Osteoblast (primary cell): Measurements from ENCODE around the gene CDH24. TPM values are rescaled to one million over a fixed set of nuclear protein-coding genes. Genes with fewer than 3 reads are reported as not detected.
A peak's percentile ranks its signal among the peaks of the same experiment; 100 is the strongest.

ENCODE experiments used
- DNase-seq: peaks from one replicate; pipeline ENCODE4 v3.0.0; 2011; ENCODE audit warnings: low spot score, mixed read lengths; ENCODE audit not compliant: insufficient read length; ENCODE audit errors: missing footprints
- H2AFZ ChIP-seq: 2 replicates; pipeline ENCODE4 v1.6.0; 2011; ENCODE audit warnings: mild to moderate bottlenecking, low read length
- H3K27ac ChIP-seq: 2 replicates; pipeline ENCODE4 v1.5.1; 2011; ENCODE audit warnings: mild to moderate bottlenecking, low read depth, low read length, moderate library complexity
- H3K27me3 ChIP-seq: 2 replicates; pipeline ENCODE4 v1.6.0; 2012; ENCODE audit warnings: mild to moderate bottlenecking, control low read depth, inconsistent platforms, low read length, moderate library complexity; ENCODE audit not compliant: insufficient read depth
- H3K36me3 ChIP-seq: 2 replicates; pipeline ENCODE4 v1.5.1; 2011; ENCODE audit warnings: mild to moderate bottlenecking, low read length, control low read depth, moderate library complexity; ENCODE audit not compliant: insufficient read depth
- H3K4me1 ChIP-seq: 2 replicates; pipeline ENCODE4 v1.5.1; 2011; ENCODE audit warnings: mild to moderate bottlenecking, low read length, control low read depth, moderate library complexity; ENCODE audit not compliant: insufficient read depth
- H3K4me2 ChIP-seq: 2 replicates; pipeline ENCODE4 v1.6.0; 2011; ENCODE audit warnings: mild to moderate bottlenecking, low read length; ENCODE audit not compliant: insufficient read depth
- H3K4me3 ChIP-seq: fragments of 200-600 bp; sonication (generic); 3 replicates; pipeline ENCODE4 v1.5.1; 2012; ENCODE audit warnings: mild to moderate bottlenecking, low read length, inconsistent platforms; ENCODE audit not compliant: insufficient read depth
- H3K79me2 ChIP-seq: 2 replicates; pipeline ENCODE4 v1.6.0; 2012; ENCODE audit warnings: mild to moderate bottlenecking, low read length, control low read depth, inconsistent platforms; ENCODE audit not compliant: insufficient read depth
- H3K9me3 ChIP-seq: 2 replicates; pipeline ENCODE4 v1.5.1; 2011; ENCODE audit warnings: low read depth, low read length, control low read depth
- H4K20me1 ChIP-seq: 2 replicates; pipeline ENCODE4 v1.6.0; 2012; ENCODE audit warnings: mild to moderate bottlenecking, low read length, control low read depth; ENCODE audit not compliant: insufficient read depth
- total RNA-seq: library from RNA; depleted of rRNA; stranded (reverse); fragments of >200 nt; gene quantifications from 2 replicates; pipeline ENCODE4 v1.2.3, GENCODE V29; 2012
- TF ChIP-seq, protein P1 (sequence below): IDR thresholded peaks from 2 replicates; pipeline ENCODE4 v1.5.1; 2011; ENCODE audit warnings: mild to moderate bottlenecking, low read depth, low read length, moderate library complexity; ENCODE audit errors: extremely low read depth

The CDH24 gene
- total RNA-seq, 1 donor, result 3.3 TPM

DNA sequence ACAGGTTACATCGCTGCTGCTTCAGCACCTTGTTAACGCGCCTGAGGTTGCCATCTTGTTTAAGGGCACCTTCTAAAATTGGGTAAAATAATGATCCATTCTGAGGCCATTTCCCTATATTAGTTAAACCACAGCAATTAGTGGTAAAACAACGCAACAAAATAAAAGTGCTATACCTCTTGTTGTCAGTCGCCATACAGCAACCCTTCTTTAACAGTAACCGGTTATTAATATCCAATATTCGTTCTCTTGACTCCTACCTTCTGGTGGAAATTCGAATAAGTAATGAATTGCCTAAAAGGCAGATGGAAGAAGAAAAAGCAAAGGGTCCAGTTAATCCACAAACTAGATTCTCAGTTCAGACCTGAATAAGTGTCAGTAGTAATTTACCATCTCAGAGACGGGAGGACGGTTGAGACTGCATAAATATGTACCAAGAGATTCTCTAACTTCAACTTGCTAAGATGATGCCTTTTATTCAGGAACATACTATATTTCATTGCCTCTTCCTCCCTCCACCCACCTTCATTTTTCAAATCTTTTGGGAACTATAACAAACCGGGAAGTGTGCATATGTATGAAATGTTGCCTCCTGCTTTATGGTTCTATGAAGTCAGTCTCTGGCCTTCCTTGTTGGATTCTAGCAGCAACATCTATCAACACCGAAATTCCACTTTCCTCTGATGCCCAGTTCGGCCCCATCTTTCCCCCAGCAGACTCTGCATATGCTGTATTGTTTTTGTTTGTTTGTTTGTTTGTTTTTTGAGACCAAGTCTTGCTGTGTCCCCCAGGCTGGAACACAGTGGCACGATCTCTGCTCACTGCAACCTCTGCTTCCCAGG, 21.8 kb downstream of the CDH24 start:
- Histone ChIP-seq H4K20me1 (peaks cover 3% of the 10 kb centered on the region), H2AFZ (peak overlapping the region; percentile 83), H3K36me3 (peaks cover 19% of the 10 kb centered on the region), H3K27me3 (no peaks in the 10 kb centered on the region), H3K4me2 (peak overlapping the region; percentile 79), H3K27ac (peak overlapping the region; percentile 86), H3K9me3 (no peaks in the 10 kb centered on the region), H3K79me2 (peaks cover 34% of the 10 kb centered on the region), H3K4me1 (peaks cover 21% of the 10 kb centered on the region), H3K4me3 (peak overlapping the region; percentile 94)
- peak; percentile 77 for DNase-seq
- TF ChIP-seq, protein P1, sequence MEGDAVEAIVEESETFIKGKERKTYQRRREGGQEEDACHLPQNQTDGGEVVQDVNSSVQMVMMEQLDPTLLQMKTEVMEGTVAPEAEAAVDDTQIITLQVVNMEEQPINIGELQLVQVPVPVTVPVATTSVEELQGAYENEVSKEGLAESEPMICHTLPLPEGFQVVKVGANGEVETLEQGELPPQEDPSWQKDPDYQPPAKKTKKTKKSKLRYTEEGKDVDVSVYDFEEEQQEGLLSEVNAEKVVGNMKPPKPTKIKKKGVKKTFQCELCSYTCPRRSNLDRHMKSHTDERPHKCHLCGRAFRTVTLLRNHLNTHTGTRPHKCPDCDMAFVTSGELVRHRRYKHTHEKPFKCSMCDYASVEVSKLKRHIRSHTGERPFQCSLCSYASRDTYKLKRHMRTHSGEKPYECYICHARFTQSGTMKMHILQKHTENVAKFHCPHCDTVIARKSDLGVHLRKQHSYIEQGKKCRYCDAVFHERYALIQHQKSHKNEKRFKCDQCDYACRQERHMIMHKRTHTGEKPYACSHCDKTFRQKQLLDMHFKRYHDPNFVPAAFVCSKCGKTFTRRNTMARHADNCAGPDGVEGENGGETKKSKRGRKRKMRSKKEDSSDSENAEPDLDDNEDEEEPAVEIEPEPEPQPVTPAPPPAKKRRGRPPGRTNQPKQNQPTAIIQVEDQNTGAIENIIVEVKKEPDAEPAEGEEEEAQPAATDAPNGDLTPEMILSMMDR, result no peak

DNA sequence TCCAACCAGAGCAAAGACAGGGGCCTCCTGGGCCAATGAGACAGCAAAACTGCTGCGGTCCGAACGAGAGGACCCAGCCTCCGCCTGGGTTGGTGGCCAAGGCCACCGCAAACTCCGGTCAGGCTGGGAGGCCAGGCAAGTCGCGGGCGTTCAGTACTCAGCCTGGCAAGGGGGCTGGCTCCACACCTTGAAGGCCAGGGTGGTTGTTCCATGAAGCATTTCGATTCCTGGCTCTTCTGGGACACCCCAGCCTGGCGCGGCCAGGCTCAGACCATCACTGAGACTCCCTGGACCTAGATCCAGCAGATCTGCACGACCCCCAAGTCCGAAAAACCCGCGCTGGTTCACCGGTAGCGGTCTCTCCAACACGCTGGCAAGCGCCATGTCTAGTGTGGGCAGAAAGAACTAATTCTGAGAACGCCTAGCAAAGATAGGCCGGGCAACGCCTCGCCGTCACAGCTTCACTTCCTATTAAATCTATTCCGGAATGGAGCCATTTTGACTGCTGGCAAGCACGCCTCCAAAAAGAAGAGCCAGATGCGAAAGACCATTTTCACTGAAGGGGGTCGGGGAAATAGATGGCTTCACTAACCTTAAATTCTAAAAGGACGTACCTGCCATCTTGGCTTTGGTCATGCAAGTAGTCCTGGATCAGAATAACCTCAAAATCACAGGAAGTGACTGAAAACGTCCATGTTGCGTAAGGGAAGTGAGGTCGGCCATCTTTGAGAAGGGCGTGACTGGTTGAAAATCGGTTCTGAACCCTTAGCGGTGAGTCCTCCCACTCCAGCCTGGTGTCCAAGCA, 22.6 kb downstream of the CDH24 start, which contains the start of gene PSMB5:
Gene PSMB5 (minus strand): TSS at position 403 of the 805 bp plus-strand sequence. CDS start 19 bp downstream, at position 384.
- H3K9me3 ChIP-seq, result no peaks in the 10 kb centered on the region
- TF ChIP-seq, protein P1, result no peak
- peaks cover 21% of the 10 kb centered on the region for H3K36me3 ChIP-seq
- H3K4me2 ChIP-seq, result peak within 1 kb of the TSS; percentile 79
- H3K27ac ChIP-seq, result peak within 1 kb of the TSS; percentile 86
- H3K4me3 ChIP-seq, result peak within 1 kb of the TSS; percentile 94
- peak; percentile 96 for DNase-seq
- H4K20me1 ChIP-seq, result peaks cover 3% of the 10 kb centered on the region
- peak within 1 kb of the TSS; percentile 83 for H2AFZ ChIP-seq
- H3K79me2 ChIP-seq, result peaks cover 36% of the 10 kb centered on the region
- peaks cover 21% of the 10 kb centered on the region for H3K4me1 ChIP-seq
- H3K27me3 ChIP-seq, result no peaks in the 10 kb centered on the region

DNA sequence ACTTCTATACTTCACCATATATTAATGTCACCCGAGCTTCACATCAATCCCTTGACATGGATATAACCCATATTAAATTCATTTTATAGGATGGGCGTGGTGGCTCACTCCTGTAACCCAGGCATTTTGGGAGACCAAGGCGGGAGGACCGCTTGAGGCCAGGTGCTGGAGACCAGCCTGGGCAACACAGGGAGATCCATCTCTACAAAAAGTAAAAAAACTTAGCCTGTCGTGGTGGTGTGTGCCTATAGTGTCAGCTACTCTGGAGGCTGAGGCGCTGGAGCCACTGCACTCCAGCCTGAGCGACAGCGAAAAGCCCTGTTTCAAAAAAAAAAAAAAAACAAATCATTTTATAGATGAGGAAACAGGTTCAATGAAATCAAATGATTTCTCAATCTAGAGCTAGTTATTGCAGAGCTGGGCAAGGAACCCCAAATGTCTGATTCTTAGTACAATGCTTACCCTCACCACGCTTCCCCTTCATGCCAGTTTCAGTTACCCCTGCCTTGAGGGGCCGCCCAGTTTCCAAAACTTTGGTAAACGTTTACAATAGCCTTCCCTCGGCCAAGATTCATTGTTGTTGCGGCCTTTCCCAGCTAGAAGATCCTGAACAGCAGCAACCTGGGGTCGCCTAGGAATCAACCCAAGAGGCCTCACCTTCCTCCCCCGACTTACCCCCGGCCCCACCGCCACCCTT, 23.4 kb downstream of the CDH24 start:
- H3K4me3 ChIP-seq, result peak overlapping the region; percentile 94
- peak; percentile 65 for DNase-seq

More for the DNA sequence above, 23.4 kb downstream of the CDH24 start:
- Histone ChIP-seq H2AFZ (peak overlapping the region; percentile 83), H3K79me2 (peaks cover 41% of the 10 kb centered on the region), H4K20me1 (peaks cover 6% of the 10 kb centered on the region), H3K36me3 (peaks cover 24% of the 10 kb centered on the region), H3K9me3 (no peaks in the 10 kb centered on the region), H3K27ac (peak overlapping the region; percentile 86), H3K4me2 (peak overlapping the region; percentile 79), H3K4me1 (peaks cover 25% of the 10 kb centered on the region), H3K27me3 (no peaks in the 10 kb centered on the region)
- TF ChIP-seq, protein P1, result no peak
